Activated CD4-positive, alpha-beta T cell treated with anti-CD3 and anti-CD28 coated beads for 4 hours (primary cell): ENCODE results near the gene SVIL.
A peak's percentile ranks its signal among the peaks of the same experiment; 100 is the strongest.
"Not testable (repeated sequence)": the region's sequence is repeated elsewhere in the genome, so short reads cannot be mapped to it uniquely, and the experiment has no call there.

Source experiments
- DNase-seq, 2 donors: peaks; one replicate each; pipeline ENCODE4 v3.0.0-alpha.2; 2020

The SVIL gene

DNA sequence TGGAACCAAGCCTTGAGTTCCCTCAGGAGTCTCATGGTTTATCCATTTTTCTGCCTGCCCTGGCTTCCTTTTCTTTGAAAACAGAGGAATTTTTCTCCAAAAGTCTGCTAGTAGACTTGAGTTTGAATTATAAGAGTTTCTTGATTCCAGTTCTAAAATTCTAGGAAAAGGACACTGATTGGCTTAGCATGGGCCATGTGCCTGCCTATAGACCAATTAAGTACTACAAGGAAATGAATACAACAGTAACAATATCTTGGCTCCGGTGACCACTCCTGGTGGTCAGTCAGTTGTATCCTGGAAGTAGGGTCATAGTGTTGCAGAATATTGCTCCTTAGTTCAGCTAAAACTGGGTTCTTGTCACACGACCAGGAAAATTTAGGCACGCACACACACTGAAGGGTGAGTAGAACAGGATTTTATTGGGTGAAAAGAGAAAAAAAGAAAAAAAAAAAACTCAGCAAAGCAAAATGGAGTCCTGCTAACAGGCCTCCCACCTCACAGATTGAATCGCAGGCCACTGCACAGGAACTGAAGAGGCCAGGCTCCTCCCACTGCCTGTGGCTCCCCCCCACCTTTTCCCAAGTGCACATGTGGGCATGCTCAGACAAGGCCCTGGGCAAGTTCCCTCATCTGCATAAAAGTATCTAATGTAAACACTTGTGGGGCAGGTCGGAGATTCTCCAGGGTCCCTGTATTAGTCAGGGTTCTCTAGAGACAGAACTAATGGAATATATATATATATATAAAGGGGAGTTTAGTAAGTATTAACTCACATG, 190.8 kb downstream of the SVIL start:
- no peak for DNase-seq

DNA sequence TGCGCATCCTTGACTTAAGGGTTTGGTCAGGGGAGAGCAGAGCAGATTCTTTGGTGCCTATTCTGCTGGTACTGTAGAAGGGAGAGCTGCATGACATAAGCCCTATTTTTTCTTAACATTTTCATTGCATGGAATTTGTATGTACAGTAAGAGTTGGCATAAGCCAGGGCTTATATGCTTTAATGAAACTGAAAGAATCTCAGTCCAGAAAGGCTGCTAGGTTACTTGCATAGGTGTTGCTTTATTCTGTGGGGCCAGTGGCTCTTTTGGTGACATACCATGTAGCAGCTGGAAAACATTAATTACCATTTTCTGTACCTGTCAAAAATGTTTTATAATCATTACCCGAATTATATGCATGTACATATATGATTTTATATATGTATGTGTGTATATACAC, 193.8 kb downstream of the SVIL start:
- DNase-seq, result no peak

DNA sequence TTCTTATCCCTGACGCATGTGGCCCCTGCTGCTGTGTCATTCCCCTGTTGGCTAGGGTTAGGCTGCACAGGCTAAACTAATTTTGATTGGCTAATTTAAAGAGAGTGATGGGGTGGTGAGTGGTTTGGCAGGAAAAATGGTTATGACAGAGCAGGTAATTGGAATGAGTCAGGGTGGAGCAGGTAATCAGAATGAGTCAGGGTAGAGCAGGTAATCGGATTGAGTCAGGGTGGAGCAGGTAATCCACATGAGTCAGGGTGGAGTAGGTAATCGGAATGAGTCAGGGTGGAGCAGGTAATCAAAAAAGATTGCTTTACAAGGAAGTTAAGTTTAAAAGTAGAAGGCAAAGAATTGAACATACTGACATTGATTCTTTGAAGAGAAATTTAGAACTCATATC, 195.8 kb downstream of the SVIL start:
- not testable (repeated sequence) for DNase-seq

DNA sequence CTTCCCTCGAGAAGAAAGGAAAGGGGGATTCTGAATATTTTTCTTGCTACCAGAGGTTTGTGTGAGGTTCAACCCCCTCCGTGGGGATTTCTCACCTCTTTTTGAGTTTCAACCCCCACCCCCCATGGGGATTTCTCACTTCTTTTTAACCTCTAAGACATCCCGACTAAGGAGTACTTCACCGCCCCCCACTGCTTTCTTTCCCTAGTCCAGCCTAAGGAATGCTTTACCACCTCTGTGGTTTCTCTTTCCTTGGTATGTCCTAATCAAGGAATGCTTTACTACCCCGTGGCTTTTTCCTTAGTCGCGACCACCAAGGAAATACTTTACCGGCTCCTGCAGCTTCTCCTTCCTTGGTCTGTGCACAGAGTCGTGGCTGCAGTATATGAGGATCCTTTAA, 196.5 kb downstream of the SVIL start:
- DNase-seq, result no peak

DNA sequence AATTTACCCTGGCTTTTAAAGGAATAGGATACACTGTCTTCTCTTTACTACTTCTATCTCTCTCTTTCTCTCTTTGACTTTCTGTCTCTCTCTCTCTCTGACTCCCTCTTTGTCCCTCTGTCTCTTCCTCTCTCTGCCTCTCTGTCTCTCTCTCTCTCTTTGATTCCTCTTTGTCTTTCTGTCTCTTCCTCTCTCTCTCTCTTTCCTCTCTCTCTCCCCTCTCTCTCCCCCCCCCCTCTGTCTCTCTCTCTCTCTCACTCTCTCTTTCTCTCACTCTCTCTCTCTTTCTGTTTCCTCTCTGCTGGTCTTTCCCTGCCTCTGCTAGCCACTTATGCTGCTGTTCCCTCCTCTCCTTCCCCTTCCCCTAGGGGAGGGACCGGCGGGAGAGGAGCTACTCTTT, 196.9 kb downstream of the SVIL start:
- DNase-seq, result no peak

DNA sequence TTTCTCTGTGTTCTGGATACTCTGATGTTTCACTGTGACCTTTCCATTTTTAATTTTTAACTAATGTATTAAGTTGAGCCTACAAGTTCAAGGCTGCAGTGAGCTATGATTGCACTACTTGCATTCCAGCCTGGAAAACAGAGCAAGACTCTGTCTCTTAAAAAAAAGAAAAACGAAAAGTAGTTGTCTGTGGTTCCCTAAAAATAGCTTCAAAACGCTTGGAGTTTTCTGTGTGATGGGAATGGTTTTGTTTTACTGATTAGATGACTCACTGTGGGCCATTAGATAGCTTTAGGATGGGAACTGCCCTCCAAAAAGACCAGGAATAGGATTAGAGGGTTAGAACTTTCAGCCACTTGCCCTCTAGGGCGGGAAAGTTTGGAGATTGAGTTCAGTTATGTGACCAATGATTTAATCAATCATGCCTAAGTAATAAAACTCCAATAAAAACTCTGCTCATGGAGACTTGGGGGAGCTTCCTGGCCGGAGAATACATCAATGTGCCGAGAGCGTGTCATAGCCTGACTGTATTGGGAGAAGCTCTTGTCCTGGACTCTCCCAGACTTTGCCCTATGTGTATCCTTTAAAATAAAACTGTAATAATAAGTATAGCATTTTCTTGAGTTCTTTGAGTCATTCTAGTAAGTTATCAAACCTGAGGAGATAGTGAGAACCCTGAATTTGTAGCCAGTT, 198.8 kb downstream of the SVIL start:
- no peak for DNase-seq

DNA sequence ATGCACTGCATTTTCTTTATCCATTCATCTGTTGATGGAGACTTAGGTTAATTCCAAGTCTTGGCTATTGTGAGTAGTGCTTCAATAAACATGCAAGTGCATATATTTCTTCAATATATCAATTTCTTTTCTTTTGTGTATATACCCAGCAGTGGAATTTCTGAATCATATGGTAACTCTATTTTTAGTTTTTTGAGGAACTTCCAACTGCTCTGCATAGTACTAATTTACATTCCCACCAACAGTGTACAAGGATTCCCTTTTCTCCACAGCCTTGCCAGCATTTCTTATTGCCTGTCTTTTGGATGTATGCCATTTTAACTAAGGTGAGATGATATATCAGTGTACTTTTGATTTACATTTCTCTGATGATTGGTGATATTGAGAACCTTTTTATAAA, 200.7 kb downstream of the SVIL start:
- DNase-seq, result no peak

DNA sequence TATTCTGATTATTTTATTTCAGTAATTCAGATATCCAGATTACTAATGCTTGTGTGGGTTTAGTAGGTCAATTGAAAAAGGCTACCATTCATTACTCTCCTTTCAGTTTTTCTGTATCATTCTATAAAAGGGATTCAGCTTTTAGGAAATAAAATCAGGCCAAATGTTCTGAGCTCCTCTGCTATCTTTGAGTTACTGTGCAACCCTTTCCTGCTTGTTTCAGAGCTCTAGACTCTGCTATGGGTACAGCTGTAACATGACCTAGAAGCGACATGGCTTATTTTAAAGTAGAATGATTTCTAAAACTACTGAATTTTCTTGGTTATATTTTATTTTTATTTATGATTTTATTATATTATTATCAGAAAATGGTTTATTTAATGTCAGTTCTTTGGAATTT, 203.1 kb downstream of the SVIL start:
- no peak for DNase-seq

DNA sequence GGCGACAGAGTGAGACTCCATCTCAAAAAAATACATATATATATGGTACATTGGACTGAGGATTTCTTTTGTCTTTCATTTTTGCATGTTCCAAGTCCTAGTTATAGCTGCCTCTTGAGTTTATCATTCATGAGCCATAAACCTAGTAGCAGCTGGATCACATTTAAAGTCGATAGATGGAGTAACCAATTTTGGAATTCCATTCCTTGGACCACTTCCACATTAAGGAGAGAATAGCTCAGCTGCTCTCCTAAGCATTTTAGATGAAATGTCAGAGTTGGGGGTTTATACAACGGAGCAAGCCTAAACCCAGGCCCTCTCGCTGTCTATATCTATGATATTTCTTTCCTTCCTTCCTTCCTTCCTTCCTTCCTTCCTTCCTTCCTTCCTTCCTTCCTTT, 204.7 kb downstream of the SVIL start:
- DNase-seq, result no peak

DNA sequence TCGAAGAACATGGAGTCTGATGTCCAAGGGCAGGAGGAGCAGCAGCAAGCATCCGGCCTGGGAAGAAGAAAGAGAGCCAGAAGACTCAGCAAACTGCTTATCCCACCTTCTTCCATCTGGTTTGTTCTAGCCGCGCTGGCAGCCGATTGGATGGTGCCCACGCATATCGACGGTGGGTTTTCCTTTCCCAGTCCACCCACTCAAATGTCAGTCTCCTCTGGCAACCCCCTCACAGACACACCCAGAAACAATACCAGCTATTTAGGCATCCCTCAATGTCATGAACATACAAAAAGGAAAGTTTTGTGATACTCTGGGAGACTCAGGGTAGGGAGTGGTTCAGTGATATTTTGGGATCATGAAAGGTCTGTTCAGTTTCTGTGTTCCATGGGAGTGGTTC, 206.3 kb downstream of the SVIL start:
- DNase-seq, result no peak

DNA sequence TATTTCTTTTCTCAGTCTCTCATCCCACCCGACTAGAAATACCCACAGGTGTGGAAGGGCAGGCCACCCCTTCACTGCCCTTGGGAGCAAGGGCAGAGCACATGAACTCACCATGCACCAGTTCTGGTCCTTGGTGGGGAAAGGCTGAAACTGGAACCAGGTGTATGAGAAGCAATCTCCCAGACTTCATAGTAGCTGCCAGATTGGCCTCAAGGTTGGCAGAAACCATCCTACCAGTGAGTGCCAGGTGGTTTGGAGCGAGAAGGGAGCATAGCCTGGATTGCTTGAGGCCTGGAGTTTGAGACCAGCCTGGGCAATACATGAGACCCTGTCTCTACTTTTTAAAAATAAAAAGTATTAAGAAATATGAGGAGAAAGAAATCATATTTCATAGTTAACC, 207.1 kb downstream of the SVIL start:
- no peak for DNase-seq

DNA sequence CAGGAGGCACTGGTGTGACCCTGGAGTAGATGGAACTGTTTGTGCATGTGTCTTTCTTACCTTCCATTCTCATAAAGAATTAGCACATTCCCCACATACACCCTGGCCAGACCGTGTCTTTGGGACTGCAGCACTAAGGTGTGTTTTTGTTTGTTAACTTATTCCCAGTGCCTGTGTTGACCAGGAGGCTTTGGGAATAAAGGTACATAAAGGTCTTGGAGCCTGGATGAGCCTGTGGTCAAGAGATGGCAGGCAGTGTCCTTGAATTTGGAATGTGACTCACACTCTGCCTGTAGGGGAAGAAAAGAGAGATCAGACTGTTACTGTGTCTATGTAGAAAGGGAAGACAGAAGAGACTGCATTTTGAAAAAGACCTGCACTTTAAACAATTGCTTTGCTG, 208.4 kb downstream of the SVIL start:
- no peak for DNase-seq

DNA sequence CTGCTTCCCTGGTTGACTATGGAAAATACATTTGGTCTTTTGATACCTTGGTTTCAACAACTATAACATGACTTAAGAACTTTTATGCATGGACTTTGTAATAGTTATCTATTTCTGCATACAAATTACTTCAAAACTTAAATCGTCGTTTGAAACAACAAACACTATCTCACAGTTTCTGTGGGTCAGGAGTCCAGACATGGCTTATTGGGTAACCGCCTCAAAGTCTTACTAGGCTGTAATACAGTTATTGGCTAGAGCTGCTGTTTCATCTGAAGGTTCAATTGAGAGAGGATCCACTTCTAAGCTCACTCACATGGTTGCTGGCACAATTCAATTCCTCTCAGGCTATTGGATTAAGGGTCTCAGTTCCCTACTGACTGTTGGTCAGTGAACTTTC, 210.8 kb downstream of the SVIL start:
- DNase-seq, result no peak

DNA sequence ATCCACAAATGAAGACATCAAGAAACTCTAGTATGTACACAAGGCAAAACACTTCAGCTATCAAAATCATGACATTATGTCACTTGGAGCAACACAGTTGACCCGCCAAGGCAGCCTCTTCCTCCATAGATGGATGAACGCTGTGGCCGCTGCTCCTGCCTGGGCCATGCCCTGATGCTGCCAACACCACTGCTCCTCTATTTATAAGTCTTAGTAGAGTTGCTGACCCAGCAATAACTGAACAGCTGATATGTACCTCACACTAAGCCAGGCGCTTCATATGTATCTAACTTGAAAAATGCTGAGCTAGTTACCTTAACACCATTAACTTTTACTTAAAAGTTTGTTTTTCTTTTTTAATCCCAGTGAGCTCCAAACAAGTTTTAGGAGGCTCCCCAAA, 214.0 kb downstream of the SVIL start:
- no peak for DNase-seq

DNA sequence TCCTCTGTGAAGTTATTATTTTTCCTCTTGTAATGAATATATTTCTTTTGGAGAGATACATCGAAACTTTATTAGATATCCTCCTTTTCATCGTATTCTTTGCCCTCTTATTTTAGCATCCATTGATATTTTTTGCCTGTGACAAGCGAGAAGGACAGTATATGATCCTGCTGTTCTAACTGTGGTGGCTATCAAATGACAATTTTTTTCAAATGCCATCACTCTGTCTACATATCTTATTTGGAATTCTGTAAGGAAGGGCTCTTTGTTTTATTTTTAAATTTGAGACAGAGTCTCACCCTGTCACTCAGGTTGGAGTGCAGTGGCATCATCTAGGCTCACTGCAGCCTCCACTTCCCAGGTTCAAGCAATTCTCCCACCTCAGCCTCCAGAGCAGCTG, 217.4 kb downstream of the SVIL start:
- no peak for DNase-seq

DNA sequence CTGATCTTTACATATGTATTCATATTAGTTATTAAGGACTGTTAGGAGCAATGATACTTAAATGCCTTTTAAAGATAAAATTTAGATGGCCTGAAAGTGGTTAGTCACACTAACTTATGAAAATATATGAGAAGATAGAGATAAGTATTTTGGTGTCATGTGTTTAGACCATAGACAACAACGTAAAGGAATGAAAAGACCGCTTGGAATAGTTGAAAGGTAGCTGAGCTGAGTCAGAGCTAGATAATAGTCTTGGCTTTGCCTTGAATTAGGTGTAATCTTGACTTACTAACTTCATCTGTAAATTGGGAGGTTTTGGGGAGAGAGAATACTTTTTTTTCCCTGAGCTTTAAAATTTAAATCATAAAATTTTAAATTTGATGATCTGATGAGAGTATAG, 218.9 kb downstream of the SVIL start:
- no peak for DNase-seq

DNA sequence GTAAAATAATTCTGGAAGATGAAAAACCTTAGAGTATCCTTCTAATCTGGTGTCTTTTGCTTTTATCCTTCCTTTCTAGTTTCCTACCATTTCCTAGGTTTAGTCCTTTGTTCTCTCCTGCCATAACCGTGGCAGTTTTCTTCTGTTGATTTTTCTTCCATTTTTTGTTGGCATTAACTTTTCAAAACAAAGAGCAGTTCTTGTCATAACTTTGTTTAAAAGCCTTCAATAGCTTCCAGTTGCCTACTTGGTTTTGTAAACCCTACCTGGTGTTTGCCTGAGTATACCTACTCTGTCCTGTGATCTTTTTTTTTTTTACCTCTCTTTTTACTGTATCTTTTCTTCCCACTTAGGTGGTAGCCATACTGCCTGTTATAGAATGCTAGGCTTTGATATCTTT, 220.3 kb downstream of the SVIL start:
- DNase-seq, result no peak

DNA sequence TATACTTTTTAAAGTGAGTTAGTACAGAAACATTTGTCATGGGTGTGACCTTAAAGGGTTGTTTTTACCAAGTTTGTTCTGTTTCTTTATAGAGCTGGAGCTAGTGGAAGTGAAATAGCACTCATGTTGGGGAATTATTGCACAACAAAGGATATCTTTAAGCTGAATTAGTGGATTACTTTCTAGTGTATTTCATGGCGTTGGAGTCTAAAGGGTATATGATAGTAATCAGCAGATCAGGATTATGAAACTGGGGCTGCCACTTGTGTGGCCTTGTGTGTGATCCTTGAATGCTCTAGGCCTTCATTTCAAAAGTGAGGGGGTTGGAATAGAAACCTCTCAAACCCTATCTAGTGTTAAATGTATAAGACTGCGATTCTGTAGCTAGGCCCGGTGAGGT, 222.3 kb downstream of the SVIL start:
- DNase-seq, result no peak

DNA sequence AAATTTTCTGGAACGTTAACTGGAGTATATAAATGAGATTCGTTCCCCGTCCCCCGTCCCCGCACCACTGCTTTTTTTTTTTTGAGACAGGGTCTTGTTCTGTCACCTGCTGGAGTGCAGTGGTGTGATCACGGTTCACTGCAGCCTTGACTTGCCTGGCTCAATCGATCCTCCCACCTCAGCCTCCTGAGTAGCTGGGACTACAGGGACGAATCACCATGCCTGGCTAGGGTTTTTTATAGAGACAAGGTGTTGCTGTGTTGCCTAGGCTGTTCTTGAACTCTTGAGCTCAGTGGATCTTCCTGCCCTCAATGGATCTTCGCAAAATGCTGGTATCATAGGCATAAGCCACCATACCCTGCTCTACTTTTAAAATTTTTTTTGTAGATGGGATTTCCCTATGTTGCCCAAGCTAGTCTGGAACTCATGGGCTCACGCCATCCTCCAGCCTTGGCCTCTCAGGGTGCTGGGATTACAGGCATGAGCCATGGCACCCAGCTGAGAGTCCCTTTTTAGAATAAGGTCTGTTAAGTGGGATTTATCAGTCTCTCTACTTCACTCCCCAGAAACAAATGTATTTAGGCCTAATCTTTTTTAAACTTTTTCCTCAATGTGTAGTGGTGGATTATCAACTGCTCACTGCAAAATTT, 223.0 kb downstream of the SVIL start:
- DNase-seq, result no peak

DNA sequence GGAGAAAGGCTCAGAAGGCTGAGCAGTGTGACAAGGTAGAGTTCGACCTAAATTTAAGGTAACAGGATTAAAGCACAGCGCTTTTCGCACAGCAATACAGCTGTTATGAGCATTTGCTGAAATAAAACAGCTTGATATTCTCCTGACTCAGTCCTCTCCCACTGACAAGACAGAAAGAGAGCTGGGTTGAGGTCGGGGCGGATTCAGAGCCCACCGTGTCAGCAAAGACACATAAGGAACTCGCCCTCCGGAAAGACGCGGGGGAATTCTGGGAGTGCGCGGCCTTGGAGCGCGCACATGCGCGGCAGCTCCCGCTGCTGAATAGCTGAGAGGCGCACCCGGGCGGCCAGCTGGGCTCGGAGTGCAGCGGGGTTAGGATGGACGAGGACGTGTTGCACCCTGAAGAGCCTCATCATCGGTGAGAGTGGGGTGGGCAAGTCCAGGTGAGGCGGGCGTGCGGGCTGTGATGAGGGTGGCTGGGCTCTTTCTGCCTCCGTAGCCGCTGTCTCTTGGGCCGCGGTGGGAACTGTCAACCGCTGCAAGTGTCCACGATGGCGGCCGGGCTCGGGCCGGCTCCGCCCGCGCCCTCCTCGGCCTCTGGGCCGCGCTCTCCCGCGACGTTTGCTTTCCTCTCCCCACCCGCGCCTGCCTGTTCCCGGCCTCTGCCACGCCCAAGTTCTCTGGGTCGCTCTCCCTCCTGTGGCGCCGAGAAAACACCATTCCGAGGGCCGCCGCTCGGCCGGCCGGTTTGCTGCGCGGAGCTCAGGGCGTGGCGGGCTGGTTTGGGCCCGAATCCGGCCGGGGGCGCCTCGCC, 225.3 kb downstream of the SVIL start:
- DNase-seq, result peak; percentile 24 to 37

DNA sequence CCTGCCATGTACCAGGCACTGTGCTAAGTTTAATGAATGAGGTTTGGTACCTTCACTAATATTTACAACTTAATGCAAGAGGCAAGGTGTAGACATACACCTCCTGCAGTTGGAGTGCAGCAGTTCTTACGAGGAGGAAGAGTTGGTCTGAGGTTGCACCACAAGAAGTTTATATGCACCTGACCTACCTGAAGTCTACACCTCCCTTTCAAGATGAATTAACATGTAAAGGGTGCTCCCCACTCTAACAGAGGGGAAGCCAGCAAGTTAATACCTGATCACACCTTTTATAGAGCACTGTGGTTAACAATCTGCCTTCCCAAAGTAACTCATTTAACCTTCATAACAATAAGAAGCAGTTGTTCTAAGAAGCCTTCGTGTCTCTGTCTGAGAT, 225.9 kb downstream of the SVIL start:
- no peak for DNase-seq
